HG03060 (cell line): Measurements from ENCODE around the gene ABTB1.
"Not testable (repeated sequence)": the region's sequence is repeated elsewhere in the genome, so short reads cannot be mapped to it uniquely, and the experiment has no call there.

ENCODE experiments used
- ATAC-seq: cut with Tn5 transposase; IDR thresholded peaks from one replicate; pipeline ENCODE4 v1.9.1; 2021; ENCODE audit warnings: low read depth, moderate number of reproducible peaks; ENCODE audit not compliant: unreplicated experiment

Gene ABTB1

GRCh38 chr3:127699416-127700300 lies 26.9 kb downstream of the ABTB1 start:
- no peak for ATAC-seq

- no peak for ATAC-seq
Measured at GRCh38 chr3:127700406-127700805, 27.7 kb downstream of the ABTB1 start.

- no peak for ATAC-seq
Measured at GRCh38 chr3:127701280-127701911, 28.6 kb downstream of the ABTB1 start.

DNA sequence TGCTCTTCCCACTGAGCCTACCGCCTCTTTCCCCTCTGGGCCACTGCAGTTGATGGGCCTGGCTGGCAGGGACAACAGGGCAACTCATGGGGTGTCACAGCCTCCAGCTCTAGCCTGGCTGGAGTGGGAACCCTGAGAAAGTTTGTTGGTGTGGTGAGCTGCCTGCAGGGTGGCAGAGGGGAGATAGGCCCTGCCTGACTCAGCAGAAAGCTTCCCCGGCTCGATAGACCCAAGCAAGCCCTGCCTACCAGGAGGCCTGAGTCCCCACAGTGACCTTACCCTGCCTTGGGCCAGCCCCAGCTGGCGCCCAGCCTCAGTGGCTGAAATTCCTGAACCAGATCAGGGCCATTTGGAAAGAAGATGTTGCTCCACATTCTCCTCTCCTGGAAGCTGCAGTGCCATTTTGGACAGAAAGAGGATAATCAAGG lies 29.4 kb downstream of the ABTB1 start:
- ATAC-seq, result no peak

DNA sequence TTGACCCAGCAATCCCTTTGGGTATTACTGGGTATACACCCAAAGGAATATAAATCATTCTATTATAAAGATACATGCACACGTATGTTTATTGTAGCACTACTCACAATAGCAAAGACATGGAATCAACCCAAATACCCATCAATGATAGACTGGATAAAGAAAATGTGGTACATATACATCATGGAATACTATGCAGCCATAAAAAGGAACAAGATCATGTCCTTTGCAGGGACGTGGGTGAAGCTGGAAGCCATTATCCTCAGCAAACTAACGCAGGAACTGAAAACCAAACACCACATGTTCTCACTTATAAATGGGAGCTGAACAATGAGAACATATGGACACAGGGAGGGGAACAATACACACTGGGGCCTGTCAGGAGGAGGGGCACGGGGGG lies 32.1 kb downstream of the ABTB1 start:
- not testable (repeated sequence) for ATAC-seq

GRCh38 chr3:127706312-127706711 lies 33.6 kb downstream of the ABTB1 start:
- ATAC-seq, result no peak

DNA sequence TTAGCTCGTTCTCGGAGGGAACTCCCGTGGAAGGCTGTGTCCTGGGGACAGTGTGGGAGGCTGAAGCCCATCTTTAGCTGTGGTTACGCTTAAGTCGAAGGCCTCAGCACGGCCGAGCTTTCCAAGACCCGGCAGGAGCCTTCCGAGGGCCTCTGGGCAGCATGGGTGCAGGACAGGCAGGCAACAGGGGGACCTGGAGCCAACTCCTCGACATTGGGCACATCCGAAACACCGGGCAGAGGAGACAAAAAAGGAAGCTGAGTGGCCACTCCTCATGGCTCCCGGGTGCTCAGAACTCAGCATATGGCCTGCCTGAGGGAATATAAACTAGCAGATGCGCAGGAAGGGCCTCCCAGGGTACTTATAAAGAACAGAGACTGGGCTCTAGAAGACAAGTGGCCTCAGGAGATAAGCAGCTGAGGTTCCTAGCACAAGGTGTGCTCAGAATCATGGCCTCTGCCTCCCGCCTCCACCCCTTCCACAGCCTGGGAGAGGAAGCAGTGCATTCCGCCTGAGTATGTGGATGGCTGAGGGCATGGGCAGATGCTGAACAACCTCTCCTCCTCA lies 34.1 kb downstream of the ABTB1 start:
- no peak for ATAC-seq

GRCh38 chr3:127707851-127708411 lies 35.2 kb downstream of the ABTB1 start:
- ATAC-seq, result no peak

GRCh38 chr3:127708837-127709236 lies 36.1 kb downstream of the ABTB1 start:
- ATAC-seq, result no peak

DNA sequence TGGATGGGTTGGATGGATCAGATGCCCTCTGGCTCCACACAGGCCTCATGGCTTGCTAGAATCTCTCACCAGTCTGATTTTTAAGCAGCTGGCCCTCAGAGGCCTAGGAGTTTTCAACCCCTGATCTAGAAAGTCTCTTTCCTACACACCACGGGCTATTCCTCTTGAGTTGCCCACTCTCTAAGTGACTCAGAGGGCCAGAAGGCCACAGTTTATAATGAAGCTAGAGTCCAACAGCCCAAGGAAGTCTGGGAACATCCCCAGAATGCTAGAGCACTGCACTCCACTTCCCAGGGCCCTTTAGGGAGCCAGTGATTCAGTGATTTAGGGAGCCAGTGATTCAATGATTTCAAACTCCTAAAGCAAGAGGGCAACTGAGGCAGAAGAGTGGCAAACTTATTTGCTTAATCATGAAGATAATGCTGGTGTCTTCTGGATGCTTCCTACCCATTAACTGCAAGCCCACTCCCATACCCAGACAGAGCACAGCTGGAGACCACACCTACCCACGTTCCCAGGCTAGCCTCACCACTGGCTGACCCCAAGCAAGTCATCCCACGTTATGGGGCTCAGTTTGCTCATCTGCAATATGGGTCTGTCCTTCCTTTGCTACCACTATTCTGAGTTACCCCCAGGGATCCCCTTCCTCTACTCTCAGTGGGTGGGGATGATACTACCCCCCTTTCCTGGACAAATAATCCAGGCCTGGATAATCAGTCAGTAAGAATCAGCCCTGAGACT lies 36.7 kb downstream of the ABTB1 start:
- no peak for ATAC-seq

GRCh38 chr3:127710155-127710941 lies 37.6 kb downstream of the ABTB1 start:
- ATAC-seq, result no peak

DNA sequence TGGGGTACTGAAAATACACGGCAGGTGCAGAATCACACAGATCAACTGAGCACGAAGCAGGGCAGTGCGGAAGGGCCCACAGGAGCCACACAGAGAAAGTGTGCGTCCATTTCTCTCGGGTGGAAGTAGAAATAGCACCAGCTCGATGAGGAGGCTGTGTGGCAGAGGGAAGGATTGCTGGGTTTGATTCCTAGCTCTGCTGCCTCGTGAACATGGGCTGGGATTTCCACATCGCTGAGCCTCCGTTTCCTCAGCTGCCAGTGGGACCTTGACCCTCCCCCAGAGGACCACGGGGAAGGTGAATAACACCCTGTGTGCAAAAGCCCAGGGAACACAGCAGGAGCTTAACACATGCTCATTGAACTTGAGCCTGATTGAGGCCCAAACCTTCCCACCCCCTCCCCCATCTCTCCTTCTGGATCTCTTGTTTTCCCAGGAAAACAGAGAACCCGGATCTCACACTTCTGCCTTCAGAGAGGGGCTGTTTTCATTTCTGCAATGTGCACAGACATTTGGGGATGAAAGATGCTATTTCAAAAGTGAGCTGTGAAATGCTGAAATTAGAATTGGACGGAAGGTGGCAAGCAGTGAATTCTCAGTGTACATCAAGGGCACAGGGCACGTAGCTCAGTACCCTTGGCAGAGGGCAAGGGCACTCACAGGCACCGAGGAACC lies 38.4 kb downstream of the ABTB1 start:
- ATAC-seq, result no peak

DNA sequence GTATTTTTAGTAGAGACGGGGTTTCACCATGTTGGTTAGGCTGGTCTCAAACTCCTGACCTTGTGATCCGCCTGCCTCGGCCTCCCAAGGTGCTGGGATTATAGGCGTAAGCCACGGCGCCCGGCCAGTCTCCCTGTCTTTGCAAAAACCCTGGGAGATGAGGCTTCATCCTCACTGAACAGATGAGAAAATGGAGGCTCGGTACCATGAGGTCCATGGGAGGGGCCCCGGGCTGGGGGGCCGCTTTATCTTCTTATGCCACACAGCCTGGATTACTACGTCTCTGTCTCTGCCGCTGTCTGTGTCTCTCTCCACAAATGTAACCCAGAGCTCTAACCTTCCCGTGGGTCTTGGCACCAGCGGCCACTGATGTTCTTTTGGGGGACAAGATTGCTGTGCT lies 39.1 kb downstream of the ABTB1 start:
- ATAC-seq, result no peak

DNA sequence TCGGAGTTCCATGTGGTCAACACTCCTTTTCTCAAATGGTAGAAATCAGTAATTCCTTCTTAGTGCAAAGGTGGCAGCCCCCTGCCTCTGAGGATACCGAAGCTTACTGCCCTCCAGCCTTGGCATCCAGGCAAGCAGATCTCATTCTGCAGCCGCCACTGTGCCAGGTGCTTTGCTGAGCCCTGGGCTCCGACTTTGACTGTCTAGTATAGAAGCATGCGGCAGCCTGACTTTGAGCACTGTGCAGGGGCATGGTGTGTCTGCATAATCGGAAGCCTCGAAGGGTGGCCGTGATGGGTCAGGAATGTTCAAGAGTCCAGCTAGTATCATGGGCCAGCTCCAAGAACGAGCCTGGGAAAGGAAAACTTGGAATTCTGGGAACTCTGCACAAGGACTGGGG lies 39.7 kb downstream of the ABTB1 start:
- ATAC-seq, result no peak

- ATAC-seq, result no peak
Measured at GRCh38 chr3:127712881-127713771, 40.4 kb downstream of the ABTB1 start.

GRCh38 chr3:127714125-127714571 lies 41.4 kb downstream of the ABTB1 start:
- no peak for ATAC-seq

DNA sequence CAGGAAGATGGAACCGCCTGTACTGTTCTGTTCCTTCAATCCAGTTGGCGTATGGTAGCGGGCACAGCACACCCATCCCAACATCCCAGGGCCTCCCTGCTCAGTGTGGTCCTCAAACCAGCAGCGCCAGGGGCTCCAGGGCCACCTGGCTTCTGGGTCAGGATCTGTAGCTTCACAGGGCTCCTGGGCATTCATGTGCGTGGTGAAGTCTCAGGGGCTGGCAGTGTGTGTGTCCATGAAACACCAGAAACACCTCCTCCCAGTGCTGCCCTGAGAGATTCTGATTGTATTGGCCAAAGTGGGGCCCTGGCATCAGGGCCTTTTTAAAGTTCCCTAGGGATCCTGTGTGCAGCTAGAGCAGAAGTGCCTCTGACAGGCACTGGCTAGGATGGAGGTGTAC lies 42.1 kb downstream of the ABTB1 start:
- ATAC-seq, result no peak

GRCh38 chr3:127715532-127715931 lies 42.8 kb downstream of the ABTB1 start:
- no peak for ATAC-seq
